ENCODE measurements around the gene C1QTNF9. TPM values are rescaled to one million over a fixed set of nuclear protein-coding genes. Genes with fewer than 3 reads are reported as not detected.
"Not testable (repeated sequence)": the region's sequence is repeated elsewhere in the genome, so short reads cannot be mapped to it uniquely, and the experiment has no call there.

Gene C1QTNF9
- total and polyA plus RNA-seq, 4 donors, result 0.10 to 0.25 (median 0.19) TPM; not detected in 1

DNA sequence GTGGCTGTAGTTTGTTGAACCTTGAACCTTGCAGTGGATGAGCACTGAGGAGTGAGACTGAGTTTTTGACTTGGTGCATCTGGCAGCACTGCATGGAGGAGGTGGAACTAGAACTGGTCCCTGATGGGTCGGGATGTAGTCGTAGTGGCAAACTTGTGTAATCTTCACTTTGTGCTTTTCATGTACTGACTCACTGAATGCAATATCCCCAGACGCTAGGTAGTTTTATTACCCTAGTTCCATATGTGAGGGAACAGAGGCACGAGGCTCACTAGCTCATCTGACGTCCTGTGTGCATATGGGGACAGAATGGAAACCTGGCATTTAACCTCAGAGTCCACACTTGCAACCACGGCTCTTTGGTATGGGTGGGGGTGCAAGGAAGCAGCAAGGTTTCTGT lies 10.3 kb downstream of the C1QTNF9 start:
- H3K27me3 ChIP-seq (ENCODE audit: control insufficient read depth in 4 of 4, insufficient read depth in 4 of 4, low read length in 3 of 4); H3K27ac ChIP-seq (ENCODE audit: low read depth in 1 of 2, low read length in 2 of 2); H3K9me3 ChIP-seq (ENCODE audit: control insufficient read depth in 4 of 4, low read length in 3 of 4); H3K4me3 ChIP-seq (ENCODE audit: low read depth in 1 of 3, low read length in 3 of 3); H3K36me3 ChIP-seq (ENCODE audit: control insufficient read depth in 4 of 4, insufficient read depth in 3 of 4, low read depth in 1 of 4, low read length in 3 of 4); DNase-seq (ENCODE audit: low spot score); H3K9ac ChIP-seq (ENCODE audit: low read depth in 1 of 2, low read length in 2 of 2); H3K4me1 ChIP-seq (ENCODE audit: control insufficient read depth in 4 of 4, insufficient read depth in 4 of 4, low read length in 3 of 4): not testable (repeated sequence)
- WGBS, result 88% methylated on average over 6 of the region's 6 CpGs

DNA sequence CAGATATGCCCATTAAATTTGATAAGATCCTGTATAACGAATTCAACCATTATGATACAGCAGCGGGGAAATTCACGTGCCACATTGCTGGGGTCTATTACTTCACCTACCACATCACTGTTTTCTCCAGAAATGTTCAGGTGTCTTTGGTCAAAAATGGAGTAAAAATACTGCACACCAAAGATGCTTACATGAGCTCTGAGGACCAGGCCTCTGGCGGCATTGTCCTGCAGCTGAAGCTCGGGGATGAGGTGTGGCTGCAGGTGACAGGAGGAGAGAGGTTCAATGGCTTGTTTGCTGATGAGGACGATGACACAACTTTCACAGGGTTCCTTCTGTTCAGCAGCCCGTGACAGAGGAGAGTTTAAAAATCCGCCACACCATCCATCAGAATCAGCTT lies 12.0 kb downstream of the C1QTNF9 start:
- WGBS, result 86% methylated on average over 8 of the region's 8 CpGs
- not testable (repeated sequence) for H3K4me1 ChIP-seq (ENCODE audit: control insufficient read depth in 4 of 4, insufficient read depth in 4 of 4, low read length in 3 of 4); H3K36me3 ChIP-seq (ENCODE audit: control insufficient read depth in 4 of 4, insufficient read depth in 3 of 4, low read depth in 1 of 4, low read length in 3 of 4); DNase-seq (ENCODE audit: low spot score); H3K27me3 ChIP-seq (ENCODE audit: control insufficient read depth in 4 of 4, insufficient read depth in 4 of 4, low read length in 3 of 4); H3K4me3 ChIP-seq (ENCODE audit: low read depth in 1 of 3, low read length in 3 of 3); H3K27ac ChIP-seq (ENCODE audit: low read depth in 1 of 2, low read length in 2 of 2); H3K9ac ChIP-seq (ENCODE audit: low read depth in 1 of 2, low read length in 2 of 2); H3K9me3 ChIP-seq (ENCODE audit: control insufficient read depth in 4 of 4, low read length in 3 of 4)

DNA sequence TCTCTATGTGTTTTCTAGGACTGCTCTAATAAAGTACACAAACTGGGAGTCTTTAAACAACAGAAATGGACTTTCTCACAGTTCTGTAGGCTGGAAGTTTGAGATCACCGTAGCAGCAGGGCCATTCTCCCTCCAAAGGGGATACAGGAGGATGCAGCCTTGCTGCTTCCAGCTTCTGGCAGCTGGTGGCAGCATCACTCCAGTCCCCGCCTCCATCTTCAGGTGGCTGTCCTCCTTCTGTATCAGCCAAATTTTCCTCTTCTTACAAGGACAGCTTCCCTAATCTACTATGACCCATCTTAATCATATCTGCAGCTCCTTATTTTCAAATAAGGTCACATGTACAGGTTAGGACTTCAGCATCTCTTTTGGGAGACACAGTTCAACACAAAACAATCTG lies 13.1 kb downstream of the C1QTNF9 start:
- not testable (repeated sequence) for H3K4me3 ChIP-seq (ENCODE audit: low read depth in 1 of 3, low read length in 3 of 3); H3K36me3 ChIP-seq (ENCODE audit: control insufficient read depth in 4 of 4, insufficient read depth in 3 of 4, low read depth in 1 of 4, low read length in 3 of 4); H3K9me3 ChIP-seq (ENCODE audit: control insufficient read depth in 4 of 4, low read length in 3 of 4); H3K27me3 ChIP-seq (ENCODE audit: control insufficient read depth in 4 of 4, insufficient read depth in 4 of 4, low read length in 3 of 4); H3K4me1 ChIP-seq (ENCODE audit: control insufficient read depth in 4 of 4, insufficient read depth in 4 of 4, low read length in 3 of 4); H3K9ac ChIP-seq (ENCODE audit: low read depth in 1 of 2, low read length in 2 of 2); H3K27ac ChIP-seq (ENCODE audit: low read depth in 1 of 2, low read length in 2 of 2); DNase-seq (ENCODE audit: low spot score)
- peak; percentile 30 to 35 for TF ChIP-seq RAD21 (IDR thresholded peaks at IDR 0.05)
- WGBS, result 68% methylated on average over 2 of the region's 2 CpGs

DNA sequence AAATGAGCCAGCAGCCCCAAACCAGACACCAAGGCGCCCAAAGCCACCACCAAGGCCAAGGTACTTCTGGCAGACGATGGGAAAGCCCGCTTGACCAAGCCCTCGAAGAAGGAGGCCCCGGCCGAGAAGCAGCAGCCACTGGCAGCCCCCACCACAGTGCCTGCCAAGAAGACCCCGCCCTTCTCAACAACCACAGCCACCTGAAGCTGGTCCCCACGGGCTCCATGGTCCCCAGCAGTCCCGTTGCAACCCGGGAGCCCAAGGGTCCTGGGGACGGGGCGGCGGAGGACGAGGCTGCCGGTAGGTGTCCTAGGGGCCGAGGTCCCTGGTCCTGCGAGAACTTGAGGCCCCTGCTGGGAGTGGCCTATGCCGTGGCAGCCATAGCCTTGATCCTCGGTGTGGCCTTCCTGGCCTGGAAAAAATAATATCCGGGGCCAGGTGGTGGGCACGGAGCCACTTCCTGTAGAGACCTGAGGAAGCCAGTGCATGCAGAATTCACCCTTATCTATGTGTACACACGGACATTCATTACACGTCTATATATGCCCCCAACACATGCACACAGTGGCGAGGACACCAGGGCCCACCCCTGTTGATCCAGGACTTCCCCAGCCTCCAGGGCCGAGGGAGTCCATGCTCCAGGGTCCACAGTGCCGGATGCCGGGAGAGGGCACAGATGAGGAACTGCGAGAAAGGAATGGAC lies 13.8 kb downstream of the C1QTNF9 start:
- no peak overlapping the region for H3K4me3 ChIP-seq (ENCODE audit: low read depth in 1 of 3, low read length in 3 of 3)
- WGBS, result 86% methylated on average over 28 of the region's 28 CpGs
- H3K4me1 ChIP-seq (ENCODE audit: control insufficient read depth in 4 of 4, insufficient read depth in 4 of 4, low read length in 3 of 4), result no peaks in the 10 kb centered on the region
- no peak for DNase-seq (ENCODE audit: low spot score)
- no peak overlapping the region for H3K27ac ChIP-seq (ENCODE audit: low read depth in 1 of 2, low read length in 2 of 2)
- no peaks in the 10 kb centered on the region for H3K27me3 ChIP-seq (ENCODE audit: control insufficient read depth in 4 of 4, insufficient read depth in 4 of 4, low read length in 3 of 4)
- TF ChIP-seq, protein P1, sequence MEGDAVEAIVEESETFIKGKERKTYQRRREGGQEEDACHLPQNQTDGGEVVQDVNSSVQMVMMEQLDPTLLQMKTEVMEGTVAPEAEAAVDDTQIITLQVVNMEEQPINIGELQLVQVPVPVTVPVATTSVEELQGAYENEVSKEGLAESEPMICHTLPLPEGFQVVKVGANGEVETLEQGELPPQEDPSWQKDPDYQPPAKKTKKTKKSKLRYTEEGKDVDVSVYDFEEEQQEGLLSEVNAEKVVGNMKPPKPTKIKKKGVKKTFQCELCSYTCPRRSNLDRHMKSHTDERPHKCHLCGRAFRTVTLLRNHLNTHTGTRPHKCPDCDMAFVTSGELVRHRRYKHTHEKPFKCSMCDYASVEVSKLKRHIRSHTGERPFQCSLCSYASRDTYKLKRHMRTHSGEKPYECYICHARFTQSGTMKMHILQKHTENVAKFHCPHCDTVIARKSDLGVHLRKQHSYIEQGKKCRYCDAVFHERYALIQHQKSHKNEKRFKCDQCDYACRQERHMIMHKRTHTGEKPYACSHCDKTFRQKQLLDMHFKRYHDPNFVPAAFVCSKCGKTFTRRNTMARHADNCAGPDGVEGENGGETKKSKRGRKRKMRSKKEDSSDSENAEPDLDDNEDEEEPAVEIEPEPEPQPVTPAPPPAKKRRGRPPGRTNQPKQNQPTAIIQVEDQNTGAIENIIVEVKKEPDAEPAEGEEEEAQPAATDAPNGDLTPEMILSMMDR (IDR thresholded peaks at IDR 0.05; ENCODE audit: low read depth, low read length, missing input control), result no peak
- TF ChIP-seq RXRA (IDR thresholded peaks at IDR 0.05) (no peak), GABPA (IDR thresholded peaks at IDR 0.05 in 1 of 2, conservative IDR thresholded peaks at IDR 0.05 in 1 of 2) (no peak), HNF4G (IDR thresholded peaks at IDR 0.05) (no peak), NR2F2 (IDR thresholded peaks at IDR 0.05) (no peak), TAF1 (conservative IDR thresholded peaks at IDR 0.05) (no peak)
- TF ChIP-seq, protein P2, sequence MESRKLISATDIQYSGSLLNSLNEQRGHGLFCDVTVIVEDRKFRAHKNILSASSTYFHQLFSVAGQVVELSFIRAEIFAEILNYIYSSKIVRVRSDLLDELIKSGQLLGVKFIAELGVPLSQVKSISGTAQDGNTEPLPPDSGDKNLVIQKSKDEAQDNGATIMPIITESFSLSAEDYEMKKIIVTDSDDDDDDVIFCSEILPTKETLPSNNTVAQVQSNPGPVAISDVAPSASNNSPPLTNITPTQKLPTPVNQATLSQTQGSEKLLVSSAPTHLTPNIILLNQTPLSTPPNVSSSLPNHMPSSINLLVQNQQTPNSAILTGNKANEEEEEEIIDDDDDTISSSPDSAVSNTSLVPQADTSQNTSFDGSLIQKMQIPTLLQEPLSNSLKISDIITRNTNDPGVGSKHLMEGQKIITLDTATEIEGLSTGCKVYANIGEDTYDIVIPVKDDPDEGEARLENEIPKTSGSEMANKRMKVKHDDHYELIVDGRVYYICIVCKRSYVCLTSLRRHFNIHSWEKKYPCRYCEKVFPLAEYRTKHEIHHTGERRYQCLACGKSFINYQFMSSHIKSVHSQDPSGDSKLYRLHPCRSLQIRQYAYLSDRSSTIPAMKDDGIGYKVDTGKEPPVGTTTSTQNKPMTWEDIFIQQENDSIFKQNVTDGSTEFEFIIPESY (IDR thresholded peaks at IDR 0.05), result no peak
- TF ChIP-seq, protein P3, sequence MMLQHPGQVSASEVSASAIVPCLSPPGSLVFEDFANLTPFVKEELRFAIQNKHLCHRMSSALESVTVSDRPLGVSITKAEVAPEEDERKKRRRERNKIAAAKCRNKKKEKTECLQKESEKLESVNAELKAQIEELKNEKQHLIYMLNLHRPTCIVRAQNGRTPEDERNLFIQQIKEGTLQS (IDR thresholded peaks at IDR 0.05), result no peak
- TF ChIP-seq, protein P4, sequence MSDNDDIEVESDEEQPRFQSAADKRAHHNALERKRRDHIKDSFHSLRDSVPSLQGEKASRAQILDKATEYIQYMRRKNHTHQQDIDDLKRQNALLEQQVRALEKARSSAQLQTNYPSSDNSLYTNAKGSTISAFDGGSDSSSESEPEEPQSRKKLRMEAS (IDR thresholded peaks at IDR 0.05), result no peak
- H3K9ac ChIP-seq (ENCODE audit: low read depth in 1 of 2, low read length in 2 of 2), result no peak overlapping the region
- no peaks in the 10 kb centered on the region for H3K9me3 ChIP-seq (ENCODE audit: control insufficient read depth in 4 of 4, low read length in 3 of 4)
- H3K36me3 ChIP-seq (ENCODE audit: control insufficient read depth in 4 of 4, insufficient read depth in 3 of 4, low read depth in 1 of 4, low read length in 3 of 4), result no peaks in the 10 kb centered on the region

Measured in liver (tissue), 9 donors.